ENCODE measurements around the gene UNC45B. TPM values are rescaled to one million over a fixed set of nuclear protein-coding genes. Genes with fewer than 3 reads are reported as not detected.
"Not testable (repeated sequence)": the region's sequence is repeated elsewhere in the genome, so short reads cannot be mapped to it uniquely, and the experiment has no call there.

The UNC45B gene
- total RNA-seq = not detected

GRCh38 chr17:35147375-35147905 is at the start of gene UNC45B:
UNC45B (plus strand) TSS chr17:35147817; CDS start chr17:35148264, 447 bp downstream.
- no peak within 1 kb of the TSS for H3K4me3 ChIP-seq
- TF ChIP-seq POLR2A (IDR thresholded peaks at IDR 0.05) = no peak
- TF ChIP-seq, protein P1, sequence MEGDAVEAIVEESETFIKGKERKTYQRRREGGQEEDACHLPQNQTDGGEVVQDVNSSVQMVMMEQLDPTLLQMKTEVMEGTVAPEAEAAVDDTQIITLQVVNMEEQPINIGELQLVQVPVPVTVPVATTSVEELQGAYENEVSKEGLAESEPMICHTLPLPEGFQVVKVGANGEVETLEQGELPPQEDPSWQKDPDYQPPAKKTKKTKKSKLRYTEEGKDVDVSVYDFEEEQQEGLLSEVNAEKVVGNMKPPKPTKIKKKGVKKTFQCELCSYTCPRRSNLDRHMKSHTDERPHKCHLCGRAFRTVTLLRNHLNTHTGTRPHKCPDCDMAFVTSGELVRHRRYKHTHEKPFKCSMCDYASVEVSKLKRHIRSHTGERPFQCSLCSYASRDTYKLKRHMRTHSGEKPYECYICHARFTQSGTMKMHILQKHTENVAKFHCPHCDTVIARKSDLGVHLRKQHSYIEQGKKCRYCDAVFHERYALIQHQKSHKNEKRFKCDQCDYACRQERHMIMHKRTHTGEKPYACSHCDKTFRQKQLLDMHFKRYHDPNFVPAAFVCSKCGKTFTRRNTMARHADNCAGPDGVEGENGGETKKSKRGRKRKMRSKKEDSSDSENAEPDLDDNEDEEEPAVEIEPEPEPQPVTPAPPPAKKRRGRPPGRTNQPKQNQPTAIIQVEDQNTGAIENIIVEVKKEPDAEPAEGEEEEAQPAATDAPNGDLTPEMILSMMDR (IDR thresholded peaks at IDR 0.05) = no peak

DNA sequence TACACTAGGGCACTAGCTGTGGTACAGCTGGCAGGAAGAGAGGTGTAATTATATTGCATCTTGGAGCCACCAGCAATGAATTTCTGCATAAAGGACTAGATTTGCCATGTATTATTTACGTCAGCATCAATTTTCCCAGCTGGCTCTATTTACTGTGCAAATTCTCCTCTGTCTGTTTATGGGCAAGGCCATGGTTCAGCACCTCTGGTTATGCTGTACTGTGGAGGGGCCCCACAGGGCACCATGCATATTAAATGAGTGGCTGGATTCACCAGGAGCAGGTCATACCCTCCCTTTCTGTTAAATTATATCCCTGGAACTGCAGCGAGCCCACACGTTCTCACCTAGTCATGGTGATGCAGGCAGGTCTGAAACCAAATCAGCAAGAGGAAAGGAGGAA is 47.7 kb upstream of the UNC45B start:
- Histone ChIP-seq H3K36me3 (peaks cover 0 to 45% (median 0%) of the 10 kb centered on the region in 3 donors), H3K4me1 (no peaks in the 10 kb centered on the region), H3K4me3 (no peak overlapping the region), H3K27me3 (no peaks in the 10 kb centered on the region), H3K27ac (no peak overlapping the region), H3K9me3 (no peaks in the 10 kb centered on the region)
- TF ChIP-seq, protein P1 (IDR thresholded peaks at IDR 0.05) = no peak
- no peak for TF ChIP-seq POLR2A (IDR thresholded peaks at IDR 0.05)
- no peak for DNase-seq

More at GRCh38 chr17:35147375-35147905, at the start of gene UNC45B:
- H3K27ac ChIP-seq = no peak within 1 kb of the TSS
- no peak for DNase-seq
- no peaks in the 10 kb centered on the region for H3K9me3 ChIP-seq
- H3K36me3 ChIP-seq = no peaks in the 10 kb centered on the region
- H3K27me3 ChIP-seq = no peaks in the 10 kb centered on the region
- H3K4me1 ChIP-seq = no peaks in the 10 kb centered on the region

DNA sequence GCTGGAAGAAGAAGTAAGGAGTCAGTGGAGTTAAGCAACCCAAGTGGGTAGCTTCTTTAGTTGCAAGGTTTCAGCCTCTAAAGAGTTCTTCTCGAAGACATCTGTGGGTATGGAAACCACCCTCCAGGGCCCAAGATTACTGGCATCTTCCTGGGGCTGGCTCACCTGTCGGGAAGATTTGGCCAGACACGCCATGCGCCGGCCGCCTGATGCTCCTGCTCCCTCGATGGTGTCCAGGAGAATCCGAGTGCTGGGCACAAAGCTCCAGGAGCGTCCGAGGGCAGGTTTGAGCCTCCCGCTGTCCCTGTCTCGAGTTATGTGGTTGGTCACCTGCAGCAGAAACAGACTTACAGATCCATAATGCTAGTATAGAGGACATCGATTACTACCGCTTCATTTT is 46.6 kb upstream of the UNC45B start:
- Histone ChIP-seq H3K27ac (no peak overlapping the region), H3K36me3 (peaks cover 0 to 48% (median 0%) of the 10 kb centered on the region in 3 donors), H3K9me3 (no peaks in the 10 kb centered on the region), H3K27me3 (no peaks in the 10 kb centered on the region), H3K4me3 (no peak overlapping the region), H3K4me1 (no peaks in the 10 kb centered on the region)
- no peak for DNase-seq
- TF ChIP-seq, protein P1 (IDR thresholded peaks at IDR 0.05) = no peak
- no peak for TF ChIP-seq POLR2A (IDR thresholded peaks at IDR 0.05)

- no peak overlapping the region for H3K4me3 ChIP-seq
- peaks cover 0 to 54% (median 0%) of the 10 kb centered on the region in 3 donors for H3K36me3 ChIP-seq
- DNase-seq = no peak
These were observed 45.9 kb upstream of the UNC45B start for GRCh38 chr17:35101725-35102124.

DNA sequence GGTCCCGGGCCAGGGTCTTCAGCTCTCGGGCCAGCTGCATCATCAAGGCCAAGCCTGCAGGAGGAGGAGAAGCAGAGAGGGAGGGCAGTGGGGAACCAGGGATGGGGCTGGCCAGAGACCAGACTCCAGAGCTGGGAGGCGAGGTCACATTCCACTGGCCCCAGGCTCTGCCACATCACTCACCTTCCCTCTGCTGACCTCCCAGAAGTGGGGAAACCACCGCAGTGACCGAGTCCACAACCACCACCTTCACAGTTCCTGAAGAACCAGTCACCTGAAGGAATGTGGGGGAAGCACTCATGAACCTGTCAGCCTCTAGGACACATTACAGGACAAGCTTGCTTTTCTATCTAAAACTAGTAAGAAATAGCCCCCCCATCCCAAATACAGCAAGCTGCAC is 44.3 kb upstream of the UNC45B start:
- DNase-seq = no peak
- no peaks in the 10 kb centered on the region for H3K27me3 ChIP-seq
- no peak for TF ChIP-seq POLR2A (IDR thresholded peaks at IDR 0.05)
- TF ChIP-seq, protein P1 (IDR thresholded peaks at IDR 0.05) = no peak
- H3K4me1 ChIP-seq = no peaks in the 10 kb centered on the region
- peaks cover 0 to 58% (median 0%) of the 10 kb centered on the region in 3 donors for H3K36me3 ChIP-seq
- no peak overlapping the region for H3K4me3 ChIP-seq
- H3K27ac ChIP-seq = no peak overlapping the region
- no peaks in the 10 kb centered on the region for H3K9me3 ChIP-seq

More at GRCh38 chr17:35101725-35102124, 45.9 kb upstream of the UNC45B start:
- TF ChIP-seq POLR2A (IDR thresholded peaks at IDR 0.05) = no peak
- Histone ChIP-seq H3K4me1 (no peaks in the 10 kb centered on the region), H3K27ac (no peak overlapping the region), H3K9me3 (no peaks in the 10 kb centered on the region), H3K27me3 (no peaks in the 10 kb centered on the region)

GRCh38 chr17:35104844-35105450 is 42.7 kb upstream of the UNC45B start:
- TF ChIP-seq, protein P1 (IDR thresholded peaks at IDR 0.05) = no peak
- no peaks in the 10 kb centered on the region for H3K4me1 ChIP-seq
- H3K4me3 ChIP-seq = no peak overlapping the region
- peaks cover 0 to 48% (median 0%) of the 10 kb centered on the region in 3 donors for H3K36me3 ChIP-seq
- no peaks in the 10 kb centered on the region for H3K27me3 ChIP-seq
- no peak for DNase-seq
- no peaks in the 10 kb centered on the region for H3K9me3 ChIP-seq
- no peak overlapping the region for H3K27ac ChIP-seq

GRCh38 chr17:35110791-35111190 is 36.8 kb upstream of the UNC45B start:
- not testable (repeated sequence) for H3K9me3 ChIP-seq, H3K4me1 ChIP-seq, H3K4me3 ChIP-seq, DNase-seq, H3K27ac ChIP-seq, H3K27me3 ChIP-seq
- H3K36me3 ChIP-seq = peaks cover 0 to 12% (median 0%) of the 10 kb centered on the region in 3 donors

All from Peyer's patch (tissue), 4 donors.